Ishikawa (cell line): ENCODE measurements around the gene OR5AN1.

Experiments used
- CEBPB ChIP-seq: IDR thresholded peaks from 2 replicates; pipeline ENCODE4 v1.6.1; 2012
- EGR1 ChIP-seq: IDR thresholded peaks from 2 replicates; pipeline ENCODE4 v1.6.1; 2012
- EP300 ChIP-seq: IDR thresholded peaks from 2 replicates; pipeline ENCODE4 v1.6.1; 2012; ENCODE audit warnings: borderline replicate concordance
- MAX ChIP-seq: IDR thresholded peaks from 2 replicates; pipeline ENCODE4 v1.6.1; 2012
- RAD21 ChIP-seq: IDR thresholded peaks from 2 replicates; pipeline ENCODE4 v1.6.1; 2012; ENCODE audit warnings: low read depth
- REST ChIP-seq: IDR thresholded peaks from 2 replicates; pipeline ENCODE4 v1.6.1; 2012; ENCODE audit warnings: low read depth, mild to moderate bottlenecking
- TAF1 ChIP-seq: IDR thresholded peaks from 2 replicates; pipeline ENCODE4 v1.6.1; 2012; ENCODE audit warnings: low read depth, mild to moderate bottlenecking
- TEAD4 ChIP-seq: IDR thresholded peaks from 2 replicates; pipeline ENCODE4 v1.6.1; 2012
- USF1 ChIP-seq: IDR thresholded peaks from 2 replicates; pipeline ENCODE4 v1.6.1; 2012
- YY1 ChIP-seq: IDR thresholded peaks from 2 replicates; pipeline ENCODE4 v1.6.1; 2012; ENCODE audit warnings: low read depth

GRCh38 chr11:59403546-59403945 lies 44.9 kb downstream of the OR5AN1 start:
- TF ChIP-seq TEAD4 (no peak), EGR1 (no peak), YY1 (no peak), RAD21 (no peak), REST (no peak), TAF1 (no peak), CEBPB (no peak), EP300 (no peak), MAX (no peak), USF1 (no peak)
